ENCODE data around the gene THEM5.

The THEM5 gene

GRCh38 chr1:151851886-151852285 is 1.6 kb downstream of the THEM5 start:
- no peak for DNase-seq (ENCODE audit: low read depth, low spot score)
- no peak overlapping the region for H3K9ac ChIP-seq (ENCODE audit: insufficient read length)
- H3K9me3 ChIP-seq (ENCODE audit: low read depth, low read length): no peaks in the 10 kb centered on the region
- no peak overlapping the region for H3K4me3 ChIP-seq
- TF ChIP-seq FOXP2 (optimal IDR thresholded peaks at IDR 0.05; ENCODE audit: control extremely low read depth, extremely low read length, insufficient read depth) (no peak), EZH2 (IDR thresholded peaks at IDR 0.05) (no peak), POLR2AphosphoS5 (IDR thresholded peaks at IDR 0.05; ENCODE audit: borderline replicate concordance, low read depth, low read length) (no peak)
- no peak overlapping the region for H3K27ac ChIP-seq
- H3K36me3 ChIP-seq (ENCODE audit: insufficient read depth, low read length): no peaks in the 10 kb centered on the region

- Histone ChIP-seq H3K27ac (no peak overlapping the region), H3K9me3 (ENCODE audit: low read depth, low read length) (no peaks in the 10 kb centered on the region), H3K9ac (ENCODE audit: insufficient read length) (no peak overlapping the region), H3K4me3 (no peak overlapping the region), H3K36me3 (ENCODE audit: insufficient read depth, low read length) (no peaks in the 10 kb centered on the region)
- no peak for TF ChIP-seq POLR2AphosphoS5 (IDR thresholded peaks at IDR 0.05; ENCODE audit: borderline replicate concordance, low read depth, low read length)
- no peak for TF ChIP-seq EZH2 (IDR thresholded peaks at IDR 0.05)
- no peak for TF ChIP-seq FOXP2 (optimal IDR thresholded peaks at IDR 0.05; ENCODE audit: control extremely low read depth, extremely low read length, insufficient read depth)
- DNase-seq (ENCODE audit: low read depth, low spot score): no peak
Measured at GRCh38 chr1:151849871-151850270, 3.6 kb downstream of the THEM5 start.

GRCh38 chr1:151849126-151849525 is 4.4 kb downstream of the THEM5 start:
- no peaks in the 10 kb centered on the region for H3K36me3 ChIP-seq (ENCODE audit: insufficient read depth, low read length)

GRCh38 chr1:151847867-151848596 is 5.5 kb downstream of the THEM5 start:
- Histone ChIP-seq H3K27ac (no peak overlapping the region), H3K36me3 (ENCODE audit: insufficient read depth, low read length) (no peaks in the 10 kb centered on the region), H3K9ac (ENCODE audit: insufficient read length) (no peak overlapping the region), H3K4me3 (no peak overlapping the region), H3K9me3 (ENCODE audit: low read depth, low read length) (no peaks in the 10 kb centered on the region)
- TF ChIP-seq POLR2AphosphoS5 (IDR thresholded peaks at IDR 0.05; ENCODE audit: borderline replicate concordance, low read depth, low read length): no peak
- TF ChIP-seq EZH2 (IDR thresholded peaks at IDR 0.05): no peak
- TF ChIP-seq FOXP2 (optimal IDR thresholded peaks at IDR 0.05; ENCODE audit: control extremely low read depth, extremely low read length, insufficient read depth): no peak
- no peak for DNase-seq (ENCODE audit: low read depth, low spot score)

More at GRCh38 chr1:151849126-151849525, 4.4 kb downstream of the THEM5 start:
- Histone ChIP-seq H3K27ac (no peak overlapping the region), H3K9ac (ENCODE audit: insufficient read length) (no peak overlapping the region), H3K4me3 (no peak overlapping the region), H3K9me3 (ENCODE audit: low read depth, low read length) (no peaks in the 10 kb centered on the region)
- DNase-seq (ENCODE audit: low read depth, low spot score): no peak
- no peak for TF ChIP-seq POLR2AphosphoS5 (IDR thresholded peaks at IDR 0.05; ENCODE audit: borderline replicate concordance, low read depth, low read length)
- no peak for TF ChIP-seq FOXP2 (optimal IDR thresholded peaks at IDR 0.05; ENCODE audit: control extremely low read depth, extremely low read length, insufficient read depth)
- no peak for TF ChIP-seq EZH2 (IDR thresholded peaks at IDR 0.05)

- no peaks in the 10 kb centered on the region for H3K9me3 ChIP-seq (ENCODE audit: low read depth, low read length)
- no peak overlapping the region for H3K4me3 ChIP-seq
- no peak for TF ChIP-seq FOXP2 (optimal IDR thresholded peaks at IDR 0.05; ENCODE audit: control extremely low read depth, extremely low read length, insufficient read depth)
- H3K9ac ChIP-seq (ENCODE audit: insufficient read length): no peak overlapping the region
- no peak overlapping the region for H3K27ac ChIP-seq
- H3K36me3 ChIP-seq (ENCODE audit: insufficient read depth, low read length): no peaks in the 10 kb centered on the region
- DNase-seq (ENCODE audit: low read depth, low spot score): no peak
Measured at GRCh38 chr1:151846686-151847237, 6.8 kb downstream of the THEM5 start.

- H3K36me3 ChIP-seq (ENCODE audit: insufficient read depth, low read length): no peaks in the 10 kb centered on the region
- TF ChIP-seq FOXP2 (optimal IDR thresholded peaks at IDR 0.05; ENCODE audit: control extremely low read depth, extremely low read length, insufficient read depth) (no peak), POLR2AphosphoS5 (IDR thresholded peaks at IDR 0.05; ENCODE audit: borderline replicate concordance, low read depth, low read length) (no peak), EZH2 (IDR thresholded peaks at IDR 0.05) (no peak)
- no peak overlapping the region for H3K4me3 ChIP-seq
- no peak for DNase-seq (ENCODE audit: low read depth, low spot score)
- no peak overlapping the region for H3K9ac ChIP-seq (ENCODE audit: insufficient read length)
- no peaks in the 10 kb centered on the region for H3K9me3 ChIP-seq (ENCODE audit: low read depth, low read length)
- H3K27ac ChIP-seq: no peak overlapping the region
Measured at GRCh38 chr1:151846062-151846568, 7.4 kb downstream of the THEM5 start.

- no peaks in the 10 kb centered on the region for H3K36me3 ChIP-seq (ENCODE audit: insufficient read depth, low read length)
- H3K27ac ChIP-seq: no peak overlapping the region
- TF ChIP-seq EZH2 (IDR thresholded peaks at IDR 0.05) (no peak), FOXP2 (optimal IDR thresholded peaks at IDR 0.05; ENCODE audit: control extremely low read depth, extremely low read length, insufficient read depth) (no peak), POLR2AphosphoS5 (IDR thresholded peaks at IDR 0.05; ENCODE audit: borderline replicate concordance, low read depth, low read length) (no peak)
- no peak overlapping the region for H3K9ac ChIP-seq (ENCODE audit: insufficient read length)
- no peak overlapping the region for H3K4me3 ChIP-seq
- no peak for DNase-seq (ENCODE audit: low read depth, low spot score)
- no peaks in the 10 kb centered on the region for H3K9me3 ChIP-seq (ENCODE audit: low read depth, low read length)
Measured at GRCh38 chr1:151843398-151843797, 10.1 kb downstream of the THEM5 start.

- DNase-seq (ENCODE audit: low read depth, low spot score): no peak
- H3K36me3 ChIP-seq (ENCODE audit: insufficient read depth, low read length): no peaks in the 10 kb centered on the region
- H3K9ac ChIP-seq (ENCODE audit: insufficient read length): no peak overlapping the region
- no peak overlapping the region for H3K4me3 ChIP-seq
- no peak overlapping the region for H3K27ac ChIP-seq
- no peaks in the 10 kb centered on the region for H3K9me3 ChIP-seq (ENCODE audit: low read depth, low read length)
- TF ChIP-seq FOXP2 (optimal IDR thresholded peaks at IDR 0.05; ENCODE audit: control extremely low read depth, extremely low read length, insufficient read depth) (no peak), EZH2 (IDR thresholded peaks at IDR 0.05) (no peak), POLR2AphosphoS5 (IDR thresholded peaks at IDR 0.05; ENCODE audit: borderline replicate concordance, low read depth, low read length) (no peak)
Measured at GRCh38 chr1:151841141-151841540, 12.4 kb downstream of the THEM5 start.
